Liver (tissue), 9 donors: ENCODE results near the gene HOXD9. TPM values are rescaled to one million over a fixed set of nuclear protein-coding genes. Genes with fewer than 3 reads are reported as not detected.

Experiments used
- DNase-seq: peaks from one replicate; pipeline ENCODE4 v3.0.0-alpha.2; 2017; ENCODE audit warnings: low spot score
- H3K27ac ChIP-seq, 2 donors: one replicate each; pipeline ENCODE4 v1.7.0; 2013; ENCODE audit warnings: inconsistent platforms in 2 of 2, low read length in 2 of 2, control low read depth in 1 of 2, low read depth in 1 of 2, mild to moderate bottlenecking in 1 of 2
- H3K27me3 ChIP-seq, 4 donors: one replicate each; pipeline versions ENCODE4 v1.6.1 to v1.7.0; 2013; ENCODE audit warnings: low read length in 3 of 4, inconsistent platforms in 1 of 4, mild to moderate bottlenecking in 1 of 4, moderate library complexity in 1 of 4; ENCODE audit not compliant: control insufficient read depth in 4 of 4, insufficient read depth in 4 of 4
- H3K36me3 ChIP-seq, 4 donors: one replicate each; pipeline versions ENCODE4 v1.6.1 to v1.7.0; 2013; ENCODE audit warnings: low read length in 3 of 4, mild to moderate bottlenecking in 3 of 4, low read depth in 1 of 4, moderate library complexity in 1 of 4; ENCODE audit not compliant: control insufficient read depth in 4 of 4, insufficient read depth in 3 of 4
- H3K4me1 ChIP-seq, 4 donors: one replicate each; pipeline versions ENCODE4 v1.6.1 to v1.7.0; 2013; ENCODE audit warnings: low read length in 3 of 4, mild to moderate bottlenecking in 3 of 4, moderate library complexity in 1 of 4; ENCODE audit not compliant: control insufficient read depth in 4 of 4, insufficient read depth in 4 of 4
- H3K4me3 ChIP-seq, 3 donors: one replicate each; pipeline versions ENCODE4 v1.6.1 to v1.7.0; 2013; ENCODE audit warnings: low read length in 3 of 3, control low read depth in 1 of 3, low read depth in 1 of 3, mild to moderate bottlenecking in 1 of 3
- H3K9ac ChIP-seq, 2 donors: one replicate each; pipeline ENCODE4 v1.7.0; 2013; ENCODE audit warnings: low read length in 2 of 2, mild to moderate bottlenecking in 2 of 2, moderate library complexity in 2 of 2, control low read depth in 1 of 2, low read depth in 1 of 2
- H3K9me3 ChIP-seq, 4 donors: one replicate each; pipeline versions ENCODE4 v1.6.1 to v1.7.0; 2013; ENCODE audit warnings: low read length in 3 of 4; ENCODE audit not compliant: control insufficient read depth in 4 of 4
- CTCF ChIP-seq: fragments of 150-350 bp; IDR thresholded peaks from 2 replicates; pipeline ENCODE4 v1.5.1; 2017; ENCODE audit warnings: improper control_type of control experiment, low read depth, low read length; ENCODE audit not compliant: missing input control
- EGR1 ChIP-seq, 2 donors: IDR thresholded peaks; 2 replicates each; pipeline ENCODE4 v1.6.1; 2016 to 2018; ENCODE audit warnings: antibody characterized with exemption in 2 of 2, low read depth in 2 of 2
- MAX ChIP-seq: IDR thresholded peaks from 2 replicates; pipeline ENCODE4 v1.6.1; 2016; ENCODE audit warnings: antibody characterized with exemption
- RAD21 ChIP-seq, 2 donors: IDR thresholded peaks; 2 replicates each; pipeline ENCODE4 v1.6.1; 2016; ENCODE audit warnings: antibody characterized with exemption in 2 of 2, mild to moderate bottlenecking in 2 of 2
- RXRA ChIP-seq, 2 donors: IDR thresholded peaks; 2 replicates each; pipeline ENCODE4 v1.6.1; 2017 to 2018; ENCODE audit warnings: antibody characterized with exemption in 2 of 2, mild to moderate bottlenecking in 1 of 2
- ZBTB33 ChIP-seq: IDR thresholded peaks from 2 replicates; pipeline ENCODE4 v1.6.1; 2016; ENCODE audit warnings: antibody characterized with exemption
- WGBS: extraction: QIAGEN DNeasy Blood & Tissue Kit; methylation state at CpG from one replicate; pipeline ENCODE4 v1.1.7; 2013; 5-methylcytosine and 5-hydroxymethylcytosine counted together
- polyA plus RNA-seq, 2 donors: library from polyadenylated mRNA; stranded (reverse) in 1 of 2; unstranded in 1 of 2; fragments of 200-250 nt in 1 of 2; fragments of >200 nt in 1 of 2; fragmentation: Nextera tagmentation in 1 of 2; extraction: Ambion mirVana in 1 of 2; gene quantifications; one replicate each; pipeline versions ENCODE4 v1.2.1 to v1.2.3, GENCODE V29; 2013 to 2015
- total RNA-seq, 2 donors: library from RNA; depleted of rRNA; stranded (reverse); fragments of >200 nt; gene quantifications; one replicate each; pipeline ENCODE4 v1.2.3, GENCODE V29; 2014
- donor health status: healthy.
- donor health status: healthy.
- donor health status: healthy.
- donor health status: healthy.
- donor health status: healthy.

The HOXD9 gene
- total and polyA plus RNA-seq, 4 donors = 0.07 TPM; not detected in 3

GRCh38 chr2:176096243-176096985 is 26.1 kb upstream of the HOXD9 start:
- no peak overlapping the region for H3K27ac ChIP-seq
- no peak for DNase-seq
- H3K27me3 ChIP-seq = peaks cover 17 to 65% (median 33%) of the 10 kb centered on the region in 4 donors
- WGBS = 12% methylated on average over 16 of the region's 16 CpGs
- H3K9ac ChIP-seq = no peak overlapping the region
- peaks cover 9 to 24% (median 18%) of the 10 kb centered on the region in 4 donors for H3K4me1 ChIP-seq
- no peaks in the 10 kb centered on the region for H3K36me3 ChIP-seq
- H3K9me3 ChIP-seq = peaks cover 0 to 4% (median 2%) of the 10 kb centered on the region in 4 donors
- TF ChIP-seq RXRA (IDR thresholded peaks at IDR 0.05) (no peak), ZBTB33 (no peak), EGR1 (IDR thresholded peaks at IDR 0.05; ENCODE audit: low read depth in 2 of 2) (no peak)
- peak overlapping the region; percentile 12 to 50 (median 38) for H3K4me3 ChIP-seq

GRCh38 chr2:176096986-176097819 is 25.3 kb upstream of the HOXD9 start:
- WGBS = 2% methylated on average over 45 of the region's 45 CpGs

More at GRCh38 chr2:176096986-176097819, 25.3 kb upstream of the HOXD9 start:
- Histone ChIP-seq H3K9ac (no peak overlapping the region), H3K4me1 (peaks cover 9 to 24% (median 18%) of the 10 kb centered on the region in 4 donors), H3K9me3 (peaks cover 0 to 4% (median 2%) of the 10 kb centered on the region in 4 donors), H3K27me3 (peaks cover 16 to 65% (median 33%) of the 10 kb centered on the region in 4 donors), H3K27ac (no peak overlapping the region), H3K36me3 (no peaks in the 10 kb centered on the region), H3K4me3 (peak overlapping the region; percentile 12 to 50 (median 38))
- peak; percentile 56 for DNase-seq
- TF ChIP-seq MAX (no peak), RAD21 (IDR thresholded peaks at IDR 0.05) (peak; percentile 86 to 90), CTCF (peak; percentile 77)
